HG03064 (cell line): ENCODE data around the gene DENND6B.
"Not testable (repeated sequence)": the region's sequence is repeated elsewhere in the genome, so short reads cannot be mapped to it uniquely, and the experiment has no call there.

Experiments
- ATAC-seq: cut with Tn5 transposase; IDR thresholded peaks from one replicate; pipeline ENCODE4 v1.9.1; 2021; ENCODE audit warnings: low read depth; ENCODE audit not compliant: unreplicated experiment

DENND6B gene

DNA sequence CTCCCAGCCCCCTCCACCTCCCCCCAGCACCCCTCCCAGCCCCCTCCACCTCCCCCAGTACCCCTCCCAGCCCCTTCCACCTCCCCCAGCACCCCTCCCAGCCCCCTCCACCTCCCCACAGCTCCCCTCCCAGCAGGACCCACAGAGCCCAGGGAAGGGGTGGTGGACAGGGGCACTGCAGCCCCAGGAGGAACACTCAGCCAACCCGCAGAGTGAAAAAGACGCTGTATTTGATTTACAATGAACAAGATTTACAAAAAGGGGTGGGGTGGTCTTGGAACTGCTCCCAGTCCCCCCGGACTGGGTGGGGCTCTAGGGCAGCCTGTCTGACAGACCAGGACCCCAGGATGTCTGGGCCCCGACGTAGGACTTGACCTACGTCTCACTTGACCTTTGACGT lies 52.0 kb downstream of the DENND6B start:
- no peak for ATAC-seq

GRCh38 chr22:50274311-50274710 lies 52.5 kb downstream of the DENND6B start:
- no peak for ATAC-seq

DNA sequence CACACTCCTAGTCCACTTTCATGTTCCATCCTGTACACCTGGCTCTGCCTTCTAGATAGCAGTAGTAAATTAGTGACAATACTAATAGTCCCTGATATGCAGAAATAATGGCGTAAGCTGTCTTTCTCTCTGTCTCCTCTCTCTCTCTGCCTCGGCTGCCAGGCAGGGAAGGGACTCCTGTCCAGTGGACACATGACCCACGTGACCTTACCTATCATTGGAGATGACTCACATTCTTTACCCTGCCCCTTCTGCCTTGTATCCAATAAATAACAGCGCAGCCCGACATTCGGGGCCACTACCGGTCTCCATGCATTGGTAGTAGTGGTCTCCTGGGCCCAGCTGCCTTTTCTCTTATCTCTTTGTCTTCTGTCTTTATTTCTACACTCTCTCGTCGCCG lies 53.0 kb downstream of the DENND6B start:
- not testable (repeated sequence) for ATAC-seq

- ATAC-seq: not testable (repeated sequence)
These were observed 53.5 kb downstream of the DENND6B start for GRCh38 chr22:50273352-50273751.

DNA sequence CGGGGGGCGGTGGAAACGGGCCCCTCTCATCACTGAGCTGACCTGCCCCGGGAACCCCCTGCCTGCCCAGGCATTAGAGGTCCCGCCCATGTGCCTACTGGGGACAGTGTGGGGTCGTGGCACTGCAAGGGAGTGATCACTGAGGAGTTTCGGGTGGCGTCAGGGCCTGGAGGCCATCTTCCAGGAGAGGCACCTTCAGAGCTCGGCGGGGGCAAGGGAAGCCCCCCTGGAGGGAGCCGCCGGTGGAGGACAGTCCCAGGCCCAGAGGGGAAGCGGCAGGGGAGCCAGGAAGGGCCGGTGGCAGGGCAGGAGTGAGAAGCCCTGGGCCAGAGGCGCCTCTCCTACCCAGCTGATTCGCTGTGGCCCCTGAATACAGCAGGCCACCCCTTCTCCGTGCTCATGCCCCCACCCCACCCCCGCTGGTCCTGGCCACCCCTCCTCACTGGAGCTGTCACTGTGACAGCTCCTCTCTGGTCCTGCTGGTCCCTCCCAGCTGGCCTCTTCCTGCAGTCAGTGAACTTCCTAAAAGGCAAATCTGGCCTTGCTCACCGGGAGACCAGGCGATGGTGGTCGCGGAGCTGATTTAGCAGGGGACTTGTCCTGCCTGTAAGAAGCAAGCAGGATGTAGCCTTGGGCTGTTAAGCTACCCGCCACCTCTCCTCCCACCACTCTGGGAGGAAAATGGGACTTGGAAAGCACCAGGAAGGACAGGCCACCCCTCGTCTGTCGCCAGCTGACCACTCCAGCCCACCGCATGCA lies 54.6 kb downstream of the DENND6B start:
- no peak for ATAC-seq

DNA sequence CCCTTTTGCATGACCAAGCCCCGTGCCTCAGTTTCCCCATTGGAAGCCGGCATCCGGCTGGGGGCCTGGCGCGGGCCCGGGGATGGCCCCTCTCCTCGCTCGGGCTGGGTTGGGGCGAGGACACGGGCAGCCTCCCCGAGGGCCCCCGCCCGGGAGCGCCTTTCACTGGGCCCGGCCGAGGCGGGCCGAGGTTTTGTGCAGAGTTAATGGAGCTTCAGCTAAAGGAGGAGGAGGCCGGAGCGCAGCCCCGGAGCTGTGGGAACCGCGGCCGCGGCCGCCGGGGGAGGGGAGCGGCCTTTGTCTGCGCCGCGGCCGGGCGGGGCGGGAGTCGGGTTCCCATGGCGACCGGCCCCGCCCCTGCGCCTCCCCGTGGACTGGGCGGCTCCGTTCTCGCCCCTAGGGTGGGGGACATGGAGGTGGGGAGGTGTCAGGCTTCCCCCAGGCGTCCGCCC lies 55.3 kb downstream of the DENND6B start:
- no peak for ATAC-seq

- ATAC-seq: no peak
These were observed 56.0 kb downstream of the DENND6B start for GRCh38 chr22:50270666-50271394.

- ATAC-seq: no peak
These were observed 56.7 kb downstream of the DENND6B start, which contains the start of gene MAPK11 for GRCh38 chr22:50269970-50270665. TSS of gene MAPK11 (minus strand) at chr22:50270380. CDS start at chr22:50270292, 88 bp downstream.

DNA sequence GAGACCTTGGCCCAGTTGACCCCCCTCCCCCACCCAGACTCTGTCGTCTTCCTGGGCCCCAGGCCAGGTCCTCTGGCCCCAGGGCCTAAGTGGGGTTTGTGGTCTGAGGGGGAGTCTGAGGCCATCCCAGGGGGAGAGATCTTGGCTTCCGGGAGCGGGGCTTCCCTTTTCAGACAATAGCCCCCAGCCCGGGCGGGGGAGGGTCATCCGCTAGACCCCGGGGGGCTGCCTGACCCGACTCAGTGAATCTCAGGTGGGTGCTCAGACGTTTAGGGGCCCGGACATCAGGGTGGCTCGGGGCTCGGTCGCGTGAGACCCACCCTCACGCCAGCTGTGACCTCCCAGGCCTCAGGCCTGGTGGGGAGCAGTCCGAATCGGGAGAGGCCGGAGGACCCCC lies 57.2 kb downstream of the DENND6B start:
- no peak for ATAC-seq

DNA sequence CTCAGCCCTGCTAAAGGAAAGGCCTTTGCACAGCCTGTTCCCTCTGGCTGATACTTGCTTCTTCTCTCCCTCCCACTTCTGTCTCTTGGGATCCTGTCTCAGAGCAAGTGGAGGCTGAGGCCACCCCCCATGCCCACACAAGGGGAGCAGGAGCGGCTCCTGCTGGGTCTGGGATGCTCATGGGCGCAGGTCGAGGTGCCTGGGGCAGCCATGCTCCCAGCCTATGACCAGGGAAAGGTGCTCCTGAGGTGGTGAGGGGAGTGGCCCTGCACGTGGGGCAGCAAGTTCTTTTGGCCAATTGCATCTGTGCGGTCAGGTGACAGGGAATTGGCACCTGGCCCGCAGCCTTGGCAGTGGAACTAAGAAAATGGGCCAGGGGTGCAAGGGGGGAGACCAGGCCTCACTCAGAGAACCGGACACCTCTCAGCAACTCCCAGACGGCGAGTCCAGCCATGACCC lies 58.1 kb downstream of the DENND6B start:
- no peak for ATAC-seq

GRCh38 chr22:50267591-50268390 lies 59.0 kb downstream of the DENND6B start:
- ATAC-seq: no peak

- ATAC-seq: no peak
These were observed 59.8 kb downstream of the DENND6B start for GRCh38 chr22:50266994-50267393.

- no peak for ATAC-seq
These were observed 61.7 kb downstream of the DENND6B start for GRCh38 chr22:50264946-50265669.

- no peak for ATAC-seq
These were observed 62.6 kb downstream of the DENND6B start for GRCh38 chr22:50264104-50264745.

DNA sequence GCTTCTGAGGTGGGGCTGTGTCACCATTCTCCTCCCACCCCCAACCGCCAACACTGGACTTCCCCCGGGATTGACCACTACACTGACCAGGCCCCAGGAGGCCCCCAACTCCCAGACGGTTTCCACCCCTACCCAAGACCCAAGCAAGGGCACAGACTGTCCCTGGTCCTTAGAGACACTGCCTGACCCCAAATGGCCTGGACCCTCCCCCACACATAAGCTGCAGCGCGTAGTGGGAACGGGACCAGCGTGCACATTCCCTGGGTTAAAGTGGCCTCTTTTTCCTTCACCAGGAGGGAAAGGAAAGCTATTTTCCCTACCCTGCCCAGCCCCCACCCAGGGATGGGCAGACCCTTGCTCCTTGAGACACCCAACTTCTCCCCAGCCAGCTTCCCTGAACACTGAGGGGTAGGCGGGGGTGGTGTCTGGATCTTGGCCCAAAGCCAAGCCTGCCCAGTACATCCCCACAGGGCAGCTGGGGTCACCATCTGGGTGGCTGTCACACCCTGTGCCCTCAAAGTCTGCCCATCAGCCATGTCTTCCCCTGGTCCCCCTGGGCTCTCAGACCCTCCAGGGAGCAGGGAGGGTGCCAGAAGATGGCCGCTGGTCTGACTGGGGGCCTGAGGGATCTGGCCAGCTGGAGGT lies 63.7 kb downstream of the DENND6B start:
- ATAC-seq: no peak

DNA sequence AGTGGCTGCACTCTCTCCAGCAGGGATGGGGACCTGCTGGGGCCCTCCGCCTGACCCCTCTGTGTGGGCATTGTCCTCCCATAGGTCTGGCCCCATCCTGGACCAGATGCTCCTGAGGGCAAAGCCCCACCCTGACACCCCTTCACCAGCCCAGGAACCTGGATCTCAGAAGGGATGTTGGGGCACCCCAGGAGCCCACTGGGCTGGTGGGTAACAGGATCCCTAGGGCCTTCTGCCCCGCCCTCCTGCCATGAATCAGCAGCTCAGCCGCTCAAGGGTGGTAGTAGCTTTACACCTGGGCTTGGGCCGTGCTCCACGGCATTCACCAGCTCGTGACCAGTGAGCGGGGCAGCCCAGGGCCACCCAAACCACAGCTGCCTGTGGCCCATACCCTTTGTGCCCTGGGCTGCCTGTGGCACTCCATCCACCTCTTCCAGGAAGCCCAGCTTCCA lies 64.3 kb downstream of the DENND6B start:
- ATAC-seq: no peak

- ATAC-seq: no peak
These were observed 65.0 kb downstream of the DENND6B start, which contains the start of gene MAPK12 for GRCh38 chr22:50261615-50262459. TSS of gene MAPK12 (minus strand) at chr22:50261683. CDS start at chr22:50261509, 174 bp downstream.
